D721Med (cell line): ENCODE measurements around the gene RFTN2.
"Not testable (repeated sequence)": the region's sequence is repeated elsewhere in the genome, so short reads cannot be mapped to it uniquely, and the experiment has no call there.

Experiments
- DNase-seq: peaks from one replicate; pipeline ENCODE4 v3.0.0; 2011; ENCODE audit warnings: low spot score; ENCODE audit not compliant: insufficient read length
- FAIRE-seq: peaks from 2 replicates; lab custom pipeline; 2011; peaks lifted over from hg19 to GRCh38; lab: Jason Lieb, UNC
- TF ChIP-seq, protein P1 (sequence below): IDR thresholded peaks from 2 replicates; pipeline ENCODE4 v1.5.1; 2012; ENCODE audit warnings: mild to moderate bottlenecking, control low read depth; ENCODE audit not compliant: insufficient read depth; ENCODE audit errors: missing control alignments

Gene RFTN2

DNA sequence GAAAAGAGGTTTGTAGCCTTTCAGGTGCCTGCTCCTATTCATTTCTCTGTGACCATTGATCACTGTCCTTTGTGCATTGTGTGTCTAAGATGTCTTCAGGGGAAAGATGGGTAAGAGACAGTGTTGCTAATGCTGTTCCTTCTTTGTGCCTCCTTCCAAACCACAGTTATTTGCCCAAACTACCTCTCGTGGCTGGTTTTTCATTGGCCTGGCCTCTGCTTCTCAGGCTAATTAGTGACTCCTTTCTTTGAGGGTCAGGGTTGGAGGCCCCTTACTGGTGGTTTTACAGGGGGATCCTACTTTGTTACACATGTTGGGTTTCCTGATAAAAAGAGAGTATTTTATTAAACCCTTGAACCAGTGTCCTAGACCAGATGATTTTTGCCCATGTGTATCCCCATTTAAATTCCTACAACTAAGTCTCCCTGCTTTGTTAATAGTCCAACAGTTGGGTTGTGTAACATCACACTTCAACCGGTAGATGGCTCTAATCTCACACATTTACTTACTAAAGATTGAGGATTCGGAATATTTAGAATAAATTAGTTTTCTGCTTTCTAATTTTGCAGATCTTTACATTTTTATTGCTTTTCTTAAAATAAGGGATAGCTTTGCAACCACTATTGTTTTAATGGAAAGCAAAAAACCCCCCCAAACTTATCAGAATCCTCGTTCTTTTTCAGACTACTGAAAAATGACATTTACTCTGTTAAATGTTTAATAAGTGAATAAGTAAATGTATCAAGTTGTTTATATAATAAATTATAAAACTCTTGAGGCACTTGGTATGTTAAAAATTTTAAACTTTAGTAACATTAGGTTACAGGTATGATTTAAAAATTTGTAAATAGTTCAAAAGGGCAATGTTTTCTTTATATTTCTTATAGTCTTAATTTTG, 32.2 kb upstream of the RFTN2 start:
- DNase-seq: no peak

DNA sequence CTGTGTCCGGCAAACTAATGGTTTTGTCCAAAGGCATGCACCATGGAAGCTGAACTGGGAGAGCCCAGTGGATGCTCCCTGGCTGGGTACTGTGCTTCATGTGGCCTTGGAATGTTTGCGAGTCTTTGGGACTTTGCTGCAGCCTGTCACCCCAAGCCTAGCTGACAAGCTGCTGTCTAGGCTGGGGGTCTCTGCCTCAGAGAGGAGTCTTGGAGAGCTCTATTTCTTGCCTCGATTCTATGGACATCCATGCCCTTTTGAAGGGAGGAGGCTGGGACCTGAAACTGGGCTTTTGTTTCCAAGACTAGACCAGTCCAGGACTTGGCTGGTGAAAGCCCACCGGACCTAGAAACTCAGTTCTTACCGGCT, 31.4 kb upstream of the RFTN2 start:
- no peak for DNase-seq
- TF ChIP-seq, protein P1, sequence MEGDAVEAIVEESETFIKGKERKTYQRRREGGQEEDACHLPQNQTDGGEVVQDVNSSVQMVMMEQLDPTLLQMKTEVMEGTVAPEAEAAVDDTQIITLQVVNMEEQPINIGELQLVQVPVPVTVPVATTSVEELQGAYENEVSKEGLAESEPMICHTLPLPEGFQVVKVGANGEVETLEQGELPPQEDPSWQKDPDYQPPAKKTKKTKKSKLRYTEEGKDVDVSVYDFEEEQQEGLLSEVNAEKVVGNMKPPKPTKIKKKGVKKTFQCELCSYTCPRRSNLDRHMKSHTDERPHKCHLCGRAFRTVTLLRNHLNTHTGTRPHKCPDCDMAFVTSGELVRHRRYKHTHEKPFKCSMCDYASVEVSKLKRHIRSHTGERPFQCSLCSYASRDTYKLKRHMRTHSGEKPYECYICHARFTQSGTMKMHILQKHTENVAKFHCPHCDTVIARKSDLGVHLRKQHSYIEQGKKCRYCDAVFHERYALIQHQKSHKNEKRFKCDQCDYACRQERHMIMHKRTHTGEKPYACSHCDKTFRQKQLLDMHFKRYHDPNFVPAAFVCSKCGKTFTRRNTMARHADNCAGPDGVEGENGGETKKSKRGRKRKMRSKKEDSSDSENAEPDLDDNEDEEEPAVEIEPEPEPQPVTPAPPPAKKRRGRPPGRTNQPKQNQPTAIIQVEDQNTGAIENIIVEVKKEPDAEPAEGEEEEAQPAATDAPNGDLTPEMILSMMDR: no peak
- FAIRE-seq: no peak

More for the DNA sequence above, 32.2 kb upstream of the RFTN2 start:
- TF ChIP-seq, protein P1: peak; percentile 72
- no peak for FAIRE-seq

DNA sequence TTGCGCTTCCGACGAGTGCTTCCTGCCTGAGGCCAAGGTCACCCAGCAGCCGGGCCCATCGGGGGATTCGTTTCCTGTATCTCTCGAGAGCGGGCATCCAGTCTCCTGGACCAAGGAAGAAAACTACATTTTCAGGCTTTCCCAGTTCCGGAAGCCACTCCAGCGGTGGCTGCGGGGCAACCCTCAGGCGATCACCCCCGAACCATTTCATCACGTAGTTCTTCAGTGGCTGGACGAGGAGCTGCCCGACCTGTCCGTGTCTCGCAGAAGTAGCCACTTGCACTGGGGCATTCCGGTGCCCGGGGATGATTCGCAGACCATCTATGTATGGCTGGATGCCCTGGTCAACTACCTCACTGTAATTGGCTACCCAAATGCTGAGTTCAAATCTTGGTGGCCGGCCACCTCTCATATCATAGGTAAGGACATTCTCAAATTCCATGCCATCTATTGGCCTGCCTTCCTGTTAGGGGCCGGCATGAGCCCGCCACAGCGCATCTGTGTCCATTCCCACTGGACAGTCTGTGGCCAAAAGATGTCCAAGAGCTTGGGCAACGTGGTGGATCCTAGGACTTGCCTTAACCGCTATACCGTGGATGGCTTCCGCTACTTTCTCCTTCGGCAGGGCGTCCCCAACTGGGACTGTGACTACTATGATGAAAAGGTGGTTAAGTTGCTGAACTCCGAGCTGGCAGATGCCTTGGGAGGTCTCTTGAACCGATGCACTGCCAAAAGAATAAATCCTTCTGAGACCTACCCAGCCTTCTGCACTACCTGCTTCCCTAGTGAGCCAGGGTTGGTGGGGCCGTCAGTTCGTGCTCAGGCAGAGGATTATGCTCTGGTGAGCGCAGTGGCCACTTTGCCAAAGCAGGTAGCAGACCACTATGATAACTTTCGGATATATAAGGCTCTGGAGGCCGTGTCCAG, 30.8 kb upstream of the RFTN2 start:
- TF ChIP-seq, protein P1: no peak
- DNase-seq: no peak
- FAIRE-seq: no peak

DNA sequence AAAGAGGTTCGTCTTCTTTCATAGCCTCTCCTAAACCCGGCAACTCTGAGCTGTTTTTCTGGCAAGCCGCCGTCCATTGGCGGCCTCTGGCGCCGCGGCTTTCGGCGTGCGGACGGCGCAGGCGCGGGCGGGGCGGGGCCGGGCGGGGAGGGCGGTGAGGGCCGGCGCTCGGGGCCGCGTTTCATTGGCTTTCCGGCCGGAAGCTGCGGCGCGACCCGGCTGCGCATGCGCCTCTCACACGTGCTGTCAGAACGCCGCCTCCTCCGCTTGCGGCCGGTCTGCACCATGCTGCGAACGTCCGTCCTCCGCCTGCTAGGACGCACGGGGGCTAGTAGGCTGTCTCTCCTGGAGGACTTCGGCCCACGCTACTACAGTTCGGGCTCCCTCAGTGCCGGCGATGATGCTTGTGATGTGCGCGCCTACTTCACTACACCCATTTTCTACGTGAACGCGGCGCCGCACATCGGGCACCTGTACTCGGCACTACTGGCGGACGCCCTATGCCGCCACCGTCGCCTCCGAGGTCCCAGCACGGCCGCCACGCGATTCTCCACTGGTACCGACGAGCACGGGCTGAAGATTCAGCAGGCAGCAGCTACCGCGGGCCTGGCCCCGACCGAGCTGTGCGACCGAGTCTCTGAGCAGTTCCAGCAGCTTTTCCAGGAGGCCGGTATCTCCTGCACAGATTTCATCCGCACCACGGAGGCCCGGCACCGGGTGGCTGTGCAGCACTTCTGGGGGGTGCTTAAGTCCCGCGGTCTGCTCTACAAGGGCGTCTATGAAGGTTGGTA, 29.9 kb upstream of the RFTN2 start, which contains the start of gene MARS2:
TSS of gene MARS2 (plus strand) at position 249 of the 791 bp plus-strand sequence. CDS start at position 286, 37 bp downstream.
- DNase-seq: peak; percentile 64
- TF ChIP-seq, protein P1: no peak
- no peak for FAIRE-seq

DNA sequence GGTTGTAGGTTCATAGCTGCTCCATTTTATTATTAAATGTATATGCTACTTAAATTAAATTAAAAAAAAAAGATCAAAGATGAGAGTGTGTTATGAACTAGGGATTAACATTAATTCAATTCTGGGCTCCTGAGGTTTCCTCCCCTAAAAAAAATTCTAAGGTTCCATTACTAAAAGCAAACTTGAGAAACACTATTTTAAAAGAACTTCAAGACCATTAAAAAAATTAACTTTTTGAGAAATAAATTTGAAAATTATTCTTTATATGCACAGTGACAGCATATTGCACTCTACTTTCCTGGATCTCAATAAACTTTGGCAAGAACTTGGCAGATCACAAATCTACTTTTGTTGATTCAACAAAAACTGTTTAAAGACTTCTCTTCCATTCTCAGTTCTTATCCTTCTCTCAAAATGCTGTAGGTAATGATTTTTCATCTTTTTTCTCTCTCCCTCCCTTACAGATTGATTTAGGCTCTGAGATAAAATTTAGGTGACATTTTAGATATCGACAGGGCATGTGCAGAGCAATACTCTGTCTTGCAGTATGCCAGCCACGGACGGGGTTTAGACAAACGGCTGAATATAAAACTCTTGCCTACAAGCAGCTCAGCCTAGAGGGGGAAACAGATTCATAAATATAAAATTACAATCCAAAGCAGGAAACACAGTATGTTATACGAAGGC, 29.2 kb upstream of the RFTN2 start:
- FAIRE-seq: no peak
- no peak for DNase-seq
- TF ChIP-seq, protein P1: no peak

DNA sequence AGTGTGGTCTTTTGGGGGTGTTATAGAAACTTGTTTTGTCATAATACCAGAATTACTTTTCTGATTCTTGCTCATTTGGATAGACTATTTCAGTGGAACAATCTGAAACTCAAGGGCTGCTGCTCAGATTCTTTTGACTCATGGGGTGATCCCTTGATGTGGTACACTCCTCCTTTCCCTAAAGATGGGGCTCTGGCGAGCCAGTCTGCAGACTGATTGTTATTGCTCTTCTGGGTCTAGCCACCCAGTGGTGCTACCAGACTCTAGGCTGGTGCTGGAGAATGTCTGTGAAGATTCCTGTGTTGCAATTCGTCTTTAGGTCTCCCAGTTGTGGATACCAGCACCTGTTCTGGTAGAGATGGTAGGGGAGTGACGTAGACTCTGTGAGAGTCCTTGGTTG, 25.6 kb upstream of the RFTN2 start:
- TF ChIP-seq, protein P1: no peak
- DNase-seq: no peak
- no peak for FAIRE-seq

DNA sequence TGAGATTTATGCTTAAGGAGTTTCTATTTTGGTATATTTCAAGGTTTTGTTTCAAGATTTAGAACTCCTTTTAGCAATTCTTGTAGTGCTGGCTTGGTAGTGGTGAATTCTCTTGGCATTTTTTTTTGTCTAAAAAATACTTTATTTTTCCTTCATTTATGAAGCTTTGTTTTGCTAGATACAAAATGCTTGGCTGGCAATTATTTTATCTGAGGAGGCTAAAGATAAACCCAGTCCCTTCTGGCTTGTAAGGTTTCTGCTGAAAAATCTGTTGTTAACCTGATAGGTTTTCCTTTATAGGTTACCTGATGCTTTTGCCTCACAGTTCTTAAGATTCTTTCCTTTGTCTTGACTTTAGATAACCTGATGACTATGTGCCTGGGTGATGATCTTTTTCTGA, 24.3 kb upstream of the RFTN2 start:
- not testable (repeated sequence) for DNase-seq, FAIRE-seq

DNA sequence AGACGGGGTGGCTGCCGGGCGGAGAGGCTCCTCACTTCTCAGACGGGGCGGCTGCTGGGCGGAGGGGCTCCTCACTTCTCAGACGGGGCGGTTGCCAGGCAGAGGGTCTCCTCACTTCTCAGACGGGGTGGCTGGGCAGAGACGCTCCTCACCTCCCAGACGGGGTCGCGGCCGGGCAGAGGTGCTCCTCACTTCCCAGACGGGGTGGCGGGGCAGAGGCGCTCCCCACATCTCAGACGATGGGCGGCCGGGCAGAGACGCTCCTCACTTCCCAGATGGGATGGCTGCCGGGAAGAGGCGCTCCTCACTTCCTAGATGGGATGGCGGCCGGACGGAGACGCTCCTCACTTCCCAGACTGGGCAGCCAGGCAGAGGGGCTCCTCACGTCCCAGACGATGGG, 21.2 kb upstream of the RFTN2 start:
- not testable (repeated sequence) for FAIRE-seq, DNase-seq

DNA sequence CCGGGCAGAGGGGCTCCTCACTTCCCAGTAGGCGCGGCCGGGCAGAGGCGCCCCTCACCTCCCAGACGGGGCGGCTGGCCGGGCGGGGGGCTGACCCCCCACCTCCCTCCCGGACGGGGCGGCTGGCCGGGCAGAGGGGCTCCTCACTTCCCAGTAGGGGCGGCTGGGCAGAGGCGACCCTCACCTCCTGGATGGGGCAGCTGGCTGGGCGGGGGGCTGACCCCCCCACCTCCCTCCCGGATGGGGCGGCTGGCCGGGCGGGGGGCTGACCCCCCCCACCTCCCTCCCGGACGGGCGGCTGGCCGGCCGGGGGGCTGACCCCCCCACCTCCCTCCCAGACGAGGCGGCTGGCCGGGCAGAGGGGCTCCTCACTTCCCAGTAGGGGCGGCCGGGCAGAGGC, 20.6 kb upstream of the RFTN2 start:
- not testable (repeated sequence) for FAIRE-seq, DNase-seq

DNA sequence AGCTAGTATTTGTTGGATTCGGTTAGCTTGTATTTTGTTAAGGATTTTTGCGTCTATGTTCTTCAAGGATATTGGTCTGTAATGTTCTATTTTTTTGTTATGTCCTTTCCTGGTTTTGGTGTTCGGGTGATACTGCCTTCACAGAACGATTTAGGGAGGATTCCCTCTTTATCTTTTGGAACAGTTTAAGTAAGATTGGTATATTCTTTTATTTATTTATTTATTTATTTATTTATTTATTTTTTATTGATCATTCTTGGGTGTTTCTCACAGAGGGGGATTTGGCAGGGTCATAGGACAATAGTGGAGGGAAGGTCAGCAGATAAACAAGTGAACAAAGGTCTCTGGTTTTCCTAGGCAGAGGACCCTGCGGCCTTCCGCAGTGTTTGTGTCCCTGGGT, 19.8 kb upstream of the RFTN2 start:
- not testable (repeated sequence) for FAIRE-seq, DNase-seq
